Mesothelial cell of epicardium (in vitro differentiated cells): ENCODE data around the gene DDR2. TPM values are rescaled to one million over a fixed set of nuclear protein-coding genes. Genes with fewer than 3 reads are reported as not detected.
"Not testable (repeated sequence)": the region's sequence is repeated elsewhere in the genome, so short reads cannot be mapped to it uniquely, and the experiment has no call there.

Experiments used
- DNase-seq, 2 experiments: peaks; one replicate each; pipeline ENCODE4 v3.0.0; 2021; ENCODE audit warnings: low spot score in 2 of 2; ENCODE audit not compliant: unreplicated experiment in 2 of 2
- H3K27ac Mint-ChIP-seq: 2 replicates; pipeline ENCODE4 v1.8.0; 2021; ENCODE audit warnings: mixed read lengths
- H3K27me3 Mint-ChIP-seq: 2 replicates; pipeline ENCODE4 v1.8.0; 2021; ENCODE audit warnings: low read depth, mixed read lengths
- H3K36me3 Mint-ChIP-seq: 2 replicates; pipeline ENCODE4 v1.8.0; 2021; ENCODE audit warnings: mixed read lengths
- H3K4me1 Mint-ChIP-seq: 2 replicates; pipeline ENCODE4 v1.8.0; 2021; ENCODE audit warnings: mixed read lengths
- H3K4me3 Mint-ChIP-seq: 2 replicates; pipeline ENCODE4 v1.8.0; 2021; ENCODE audit warnings: mild to moderate bottlenecking, moderate library complexity, mixed read lengths
- H3K9me3 Mint-ChIP-seq: 2 replicates; pipeline ENCODE4 v1.8.0; 2021; ENCODE audit warnings: mixed read lengths
- CTCF ChIP-seq: fragments of 200-600 bp; sonication (generic); IDR thresholded peaks from one replicate; pipeline ENCODE4 v1.5.0; 2021; ENCODE audit warnings: antibody characterized with exemption; ENCODE audit not compliant: unreplicated experiment
- total RNA-seq: library from RNA; stranded (reverse); gene quantifications from 3 replicates; pipeline ENCODE4 v1.2.1, GENCODE V29; 2021

The DDR2 gene
- total RNA-seq, 1 donor from 2014 or later: 58.1 TPM

- no peaks in the 10 kb centered on the region for H3K27me3 Mint-ChIP-seq
- no peak for TF ChIP-seq CTCF
- H3K4me3 Mint-ChIP-seq: no peak overlapping the region
- H3K4me1 Mint-ChIP-seq: no peaks in the 10 kb centered on the region
- peaks cover 38% of the 10 kb centered on the region for H3K36me3 Mint-ChIP-seq
- no peak for DNase-seq
- H3K27ac Mint-ChIP-seq: no peak overlapping the region
- H3K9me3 Mint-ChIP-seq: peaks cover 6% of the 10 kb centered on the region
Observed at GRCh38 chr1:162765788-162766187, 133.5 kb downstream of the DDR2 start.

GRCh38 chr1:162772571-162773154, 140.4 kb downstream of the DDR2 start:
- Mint-ChIP-seq H3K9me3 (no peaks in the 10 kb centered on the region), H3K27me3 (no peaks in the 10 kb centered on the region), H3K27ac (no peak overlapping the region), H3K4me3 (no peak overlapping the region), H3K36me3 (peaks cover 30% of the 10 kb centered on the region), H3K4me1 (no peaks in the 10 kb centered on the region)
- no peak for DNase-seq
- no peak for TF ChIP-seq CTCF

GRCh38 chr1:162774007-162774406, 141.7 kb downstream of the DDR2 start:
- no peak for TF ChIP-seq CTCF
- H3K27ac Mint-ChIP-seq: no peak overlapping the region

GRCh38 chr1:162779043-162779442, 146.8 kb downstream of the DDR2 start:
- no peaks in the 10 kb centered on the region for H3K4me1 Mint-ChIP-seq
- H3K27me3 Mint-ChIP-seq: no peaks in the 10 kb centered on the region
- no peaks in the 10 kb centered on the region for H3K9me3 Mint-ChIP-seq
- no peak for TF ChIP-seq CTCF
- DNase-seq: no peak
- no peak overlapping the region for H3K27ac Mint-ChIP-seq
- H3K4me3 Mint-ChIP-seq: no peak overlapping the region
- H3K36me3 Mint-ChIP-seq: peaks cover 16% of the 10 kb centered on the region

More at GRCh38 chr1:162774007-162774406, 141.7 kb downstream of the DDR2 start:
- H3K27me3 Mint-ChIP-seq: no peaks in the 10 kb centered on the region
- no peak for DNase-seq
- H3K4me1 Mint-ChIP-seq: no peaks in the 10 kb centered on the region
- H3K4me3 Mint-ChIP-seq: no peak overlapping the region
- no peaks in the 10 kb centered on the region for H3K9me3 Mint-ChIP-seq
- peaks cover 25% of the 10 kb centered on the region for H3K36me3 Mint-ChIP-seq

- Mint-ChIP-seq H3K27me3 (no peaks in the 10 kb centered on the region), H3K4me3 (no peak overlapping the region), H3K4me1 (no peaks in the 10 kb centered on the region), H3K36me3 (peaks cover 14% of the 10 kb centered on the region), H3K9me3 (no peaks in the 10 kb centered on the region), H3K27ac (no peak overlapping the region)
- TF ChIP-seq CTCF: no peak
- no peak for DNase-seq
Observed at GRCh38 chr1:162782671-162783070, 150.4 kb downstream of the DDR2 start.

- not testable (repeated sequence) for H3K4me3 Mint-ChIP-seq, H3K9me3 Mint-ChIP-seq, H3K4me1 Mint-ChIP-seq, DNase-seq, H3K27me3 Mint-ChIP-seq, H3K27ac Mint-ChIP-seq, H3K36me3 Mint-ChIP-seq
Observed at GRCh38 chr1:162784926-162785325, 152.7 kb downstream of the DDR2 start.

GRCh38 chr1:162788783-162789182, 156.5 kb downstream of the DDR2 start:
- not testable (repeated sequence) for H3K9me3 Mint-ChIP-seq, H3K4me1 Mint-ChIP-seq
- peak overlapping the region; percentile 56 for H3K27ac Mint-ChIP-seq

GRCh38 chr1:162790303-162790984, 158.2 kb downstream of the DDR2 start, which contains the start of gene HSD17B7:
TSS of gene HSD17B7 (plus strand) at chr1:162790702. CDS start at chr1:162790801, 99 bp downstream.
- DNase-seq: peak; percentile 43 to 75
- not testable (repeated sequence) for H3K4me1 Mint-ChIP-seq, H3K27me3 Mint-ChIP-seq, H3K36me3 Mint-ChIP-seq, H3K9me3 Mint-ChIP-seq
- Mint-ChIP-seq H3K4me3 (peak within 1 kb of the TSS; percentile 88), H3K27ac (peak within 1 kb of the TSS; percentile 98)

More at GRCh38 chr1:162788783-162789182, 156.5 kb downstream of the DDR2 start:
- not testable (repeated sequence) for H3K4me3 Mint-ChIP-seq, DNase-seq, H3K27me3 Mint-ChIP-seq, H3K36me3 Mint-ChIP-seq

GRCh38 chr1:162790985-162791357, 158.7 kb downstream of the DDR2 start:
- H3K4me3 Mint-ChIP-seq: peak overlapping the region; percentile 88
- DNase-seq, H3K36me3 Mint-ChIP-seq, H3K27me3 Mint-ChIP-seq, H3K4me1 Mint-ChIP-seq, H3K9me3 Mint-ChIP-seq: not testable (repeated sequence)
- H3K27ac Mint-ChIP-seq: peak overlapping the region; percentile 98
